GM12892 (cell line): ENCODE data around the gene COX7A2L.
"Not testable (repeated sequence)": the region's sequence is repeated elsewhere in the genome, so short reads cannot be mapped to it uniquely, and the experiment has no call there.

Source experiments
- POLR2A ChIP-seq: IDR thresholded peaks from 2 replicates; pipeline ENCODE4 v1.6.1; 2011; ENCODE audit warnings: low read depth, low read length, control low read depth
- POLR2AphosphoS5 ChIP-seq: IDR thresholded peaks from 2 replicates; pipeline ENCODE4 v1.6.1; 2011; ENCODE audit warnings: low read depth, low read length, control low read depth

DNA sequence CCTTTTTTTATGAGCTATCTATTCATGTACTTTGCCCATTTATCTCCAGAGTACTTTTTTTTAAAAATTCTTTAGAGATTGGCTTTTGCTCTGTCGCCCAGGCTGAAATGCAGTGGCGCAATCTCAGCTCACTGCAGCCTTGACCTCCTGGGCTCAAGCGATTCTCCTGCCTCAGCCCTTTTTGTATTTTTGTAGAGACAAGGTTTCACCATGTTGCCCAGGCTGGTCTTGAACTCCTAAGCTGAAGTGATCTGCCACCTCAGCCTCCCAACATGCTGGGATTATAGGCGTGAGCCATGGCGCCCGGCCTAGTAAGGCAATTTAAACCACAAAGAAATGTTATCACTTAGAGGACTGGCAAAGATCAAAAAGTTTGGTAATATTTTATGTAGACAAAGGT lies 14.2 kb downstream of the COX7A2L start:
- not testable (repeated sequence) for TF ChIP-seq POLR2A, POLR2AphosphoS5
